Endothelial cell (in vitro differentiated cells): ENCODE results near the gene MOXD1. TPM values are rescaled to one million over a fixed set of nuclear protein-coding genes. Genes with fewer than 3 reads are reported as not detected.
"Not testable (repeated sequence)": the region's sequence is repeated elsewhere in the genome, so short reads cannot be mapped to it uniquely, and the experiment has no call there.

ENCODE experiments used
- DNase-seq: peaks from one replicate; pipeline ENCODE4 v3.0.0; 2021; ENCODE audit warnings: low spot score
- H3K27ac Mint-ChIP-seq: one replicate; pipeline ENCODE4 v1.8.0; 2021; ENCODE audit warnings: mixed read lengths, inconsistent platforms; ENCODE audit not compliant: unreplicated experiment
- H3K27me3 Mint-ChIP-seq: one replicate; pipeline ENCODE4 v1.8.0; 2021; ENCODE audit warnings: mild to moderate bottlenecking, moderate library complexity, mixed read lengths, inconsistent platforms; ENCODE audit not compliant: unreplicated experiment
- H3K36me3 Mint-ChIP-seq: one replicate; pipeline ENCODE4 v1.8.0; 2021; ENCODE audit warnings: mild to moderate bottlenecking, low read depth, mixed read lengths, inconsistent platforms; ENCODE audit not compliant: unreplicated experiment
- H3K4me1 Mint-ChIP-seq: one replicate; pipeline ENCODE4 v1.8.0; 2021; ENCODE audit warnings: mild to moderate bottlenecking, mixed read lengths, inconsistent platforms; ENCODE audit not compliant: unreplicated experiment
- H3K4me3 Mint-ChIP-seq: one replicate; pipeline ENCODE4 v1.8.0; 2021; ENCODE audit warnings: mild to moderate bottlenecking, mixed read lengths, inconsistent platforms; ENCODE audit not compliant: unreplicated experiment
- H3K9me3 Mint-ChIP-seq: one replicate; pipeline ENCODE4 v1.8.0; 2021; ENCODE audit warnings: mixed read lengths, inconsistent platforms; ENCODE audit not compliant: unreplicated experiment
- CTCF ChIP-seq: fragments of 200-600 bp; sonication (generic); IDR thresholded peaks from one replicate; pipeline ENCODE4 v1.5.0; 2021; ENCODE audit warnings: antibody characterized with exemption; ENCODE audit not compliant: unreplicated experiment
- total RNA-seq: library from RNA; stranded (reverse); fragmentation: NEBNext Ultra II Directional; extraction: Animal tissue kit (Norgen Biotek cat#: 25700); gene quantifications from one replicate; pipeline ENCODE4 v1.2.1, GENCODE V29; 2021; ENCODE audit not compliant: unreplicated experiment

MOXD1 gene
- total RNA-seq, 1 donor from 2014 or later = 0.08 TPM

- Mint-ChIP-seq H3K27ac (no peak overlapping the region), H3K4me3 (no peak overlapping the region), H3K4me1 (no peaks in the 10 kb centered on the region), H3K27me3 (no peaks in the 10 kb centered on the region), H3K36me3 (no peaks in the 10 kb centered on the region), H3K9me3 (no peaks in the 10 kb centered on the region)
- TF ChIP-seq CTCF = no peak
- no peak for DNase-seq
These were observed 84.3 kb downstream of the MOXD1 start for GRCh38 chr6:132316970-132317369.

- no peak for DNase-seq
- no peak for TF ChIP-seq CTCF
- H3K36me3 Mint-ChIP-seq = no peaks in the 10 kb centered on the region
- no peak overlapping the region for H3K4me3 Mint-ChIP-seq
- no peak overlapping the region for H3K27ac Mint-ChIP-seq
- no peaks in the 10 kb centered on the region for H3K9me3 Mint-ChIP-seq
- H3K27me3 Mint-ChIP-seq = no peaks in the 10 kb centered on the region
- no peaks in the 10 kb centered on the region for H3K4me1 Mint-ChIP-seq
These were observed 86.8 kb downstream of the MOXD1 start for GRCh38 chr6:132314432-132314831.

DNA sequence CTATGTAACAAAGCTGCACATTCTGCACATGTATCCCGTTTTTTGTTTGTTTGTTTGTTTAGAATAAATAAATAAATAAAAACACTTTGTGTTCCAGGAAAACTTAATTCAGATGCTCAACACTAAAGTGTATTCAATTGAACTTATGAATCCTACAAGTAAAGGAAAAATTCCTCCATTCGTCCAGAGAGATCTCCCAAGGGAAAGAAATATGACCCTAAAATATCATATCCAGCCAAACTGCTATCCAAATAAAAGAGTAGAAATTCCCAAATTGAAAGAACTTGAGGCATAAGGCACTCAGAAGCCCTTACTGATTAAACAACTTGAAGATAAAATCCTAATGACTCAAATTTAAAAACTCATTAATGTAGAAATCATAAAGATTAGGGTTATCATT lies 90.4 kb downstream of the MOXD1 start:
- H3K36me3 Mint-ChIP-seq = no peaks in the 10 kb centered on the region
- H3K4me3 Mint-ChIP-seq = no peak overlapping the region
- no peaks in the 10 kb centered on the region for H3K9me3 Mint-ChIP-seq

DNA sequence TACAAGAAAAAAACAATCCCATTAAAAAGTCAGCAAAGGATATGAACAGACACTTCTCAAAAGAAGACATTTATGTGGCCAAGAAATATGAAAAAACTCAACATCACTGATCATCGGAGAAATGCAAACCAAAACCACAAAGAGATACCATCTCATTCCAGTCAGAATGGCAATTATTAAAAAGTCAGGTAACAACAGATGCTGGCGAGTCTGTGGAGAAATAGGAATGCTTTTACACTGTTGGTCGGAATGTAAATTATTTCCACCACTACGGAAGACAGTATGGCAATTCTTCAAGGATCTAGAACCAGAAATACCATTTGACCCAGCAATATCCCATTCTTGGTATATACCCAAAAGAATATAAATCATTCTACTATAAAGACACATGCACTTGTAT lies 91.1 kb downstream of the MOXD1 start:
- H3K36me3 Mint-ChIP-seq, H3K27me3 Mint-ChIP-seq, H3K4me1 Mint-ChIP-seq, H3K27ac Mint-ChIP-seq, H3K9me3 Mint-ChIP-seq, DNase-seq, H3K4me3 Mint-ChIP-seq: not testable (repeated sequence)

More for the DNA sequence above, 90.4 kb downstream of the MOXD1 start:
- no peak overlapping the region for H3K27ac Mint-ChIP-seq
- no peaks in the 10 kb centered on the region for H3K27me3 Mint-ChIP-seq
- H3K4me1 Mint-ChIP-seq = no peaks in the 10 kb centered on the region
- no peak for DNase-seq
- TF ChIP-seq CTCF = no peak

DNA sequence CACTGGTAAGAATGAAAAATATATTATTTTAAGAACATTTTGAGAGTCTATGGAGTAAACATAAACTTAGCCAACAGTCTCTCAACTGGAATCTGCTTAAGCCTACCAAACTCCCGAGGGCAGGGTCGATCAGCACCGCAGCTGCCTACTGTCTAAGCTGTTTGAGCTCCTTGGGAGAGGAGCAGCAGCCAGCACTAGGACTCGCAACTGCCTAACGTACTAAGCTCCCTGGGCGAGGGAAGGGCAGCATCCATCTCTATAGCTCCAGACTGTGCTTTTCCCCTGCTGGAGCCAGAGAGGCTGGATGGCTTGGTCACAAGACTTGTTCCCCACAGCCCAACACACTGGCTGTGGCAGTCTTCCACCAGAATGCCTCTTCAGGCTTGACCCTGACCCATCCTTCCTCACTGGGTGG lies 96.4 kb downstream of the MOXD1 start:
- Mint-ChIP-seq H3K27me3 (no peaks in the 10 kb centered on the region), H3K36me3 (no peaks in the 10 kb centered on the region), H3K9me3 (no peaks in the 10 kb centered on the region), H3K4me1 (no peaks in the 10 kb centered on the region), H3K27ac (no peak overlapping the region), H3K4me3 (no peak overlapping the region)
- TF ChIP-seq CTCF = no peak
- no peak for DNase-seq
